Thyroid gland (tissue), 4 donors: ENCODE results near the gene XG.

ENCODE experiments used
- POLR2A ChIP-seq, 2 donors: fragments of 450-650 bp; IDR thresholded peaks; one replicate each; pipeline ENCODE4 v1.6.1; 2017; ENCODE audit warnings: antibody characterized with exemption in 2 of 2, mild to moderate bottlenecking in 2 of 2, moderate library complexity in 1 of 2
- TF ChIP-seq, protein P1 (sequence below), 6 experiments: fragments of 200-600 bp in 3 of 6; fragments of 450-650 bp in 3 of 6; sonication (generic) in 3 of 6; IDR thresholded peaks; one replicate each; pipeline ENCODE4 v1.5.1; 2016 to 2019; ENCODE audit warnings: antibody characterized with exemption in 6 of 6, mild to moderate bottlenecking in 2 of 6, inconsistent platforms in 1 of 6, moderate library complexity in 1 of 6

- TF ChIP-seq, protein P1, sequence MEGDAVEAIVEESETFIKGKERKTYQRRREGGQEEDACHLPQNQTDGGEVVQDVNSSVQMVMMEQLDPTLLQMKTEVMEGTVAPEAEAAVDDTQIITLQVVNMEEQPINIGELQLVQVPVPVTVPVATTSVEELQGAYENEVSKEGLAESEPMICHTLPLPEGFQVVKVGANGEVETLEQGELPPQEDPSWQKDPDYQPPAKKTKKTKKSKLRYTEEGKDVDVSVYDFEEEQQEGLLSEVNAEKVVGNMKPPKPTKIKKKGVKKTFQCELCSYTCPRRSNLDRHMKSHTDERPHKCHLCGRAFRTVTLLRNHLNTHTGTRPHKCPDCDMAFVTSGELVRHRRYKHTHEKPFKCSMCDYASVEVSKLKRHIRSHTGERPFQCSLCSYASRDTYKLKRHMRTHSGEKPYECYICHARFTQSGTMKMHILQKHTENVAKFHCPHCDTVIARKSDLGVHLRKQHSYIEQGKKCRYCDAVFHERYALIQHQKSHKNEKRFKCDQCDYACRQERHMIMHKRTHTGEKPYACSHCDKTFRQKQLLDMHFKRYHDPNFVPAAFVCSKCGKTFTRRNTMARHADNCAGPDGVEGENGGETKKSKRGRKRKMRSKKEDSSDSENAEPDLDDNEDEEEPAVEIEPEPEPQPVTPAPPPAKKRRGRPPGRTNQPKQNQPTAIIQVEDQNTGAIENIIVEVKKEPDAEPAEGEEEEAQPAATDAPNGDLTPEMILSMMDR (IDR thresholded peaks at IDR 0.05): no peak
- no peak for TF ChIP-seq POLR2A (IDR thresholded peaks at IDR 0.05)
Observed at GRCh38 chrX:2782171-2782570, 30.3 kb downstream of the XG start.
